Upper lobe of left lung (tissue), 4 donors: ENCODE data around the gene DNAJC10.

Source experiments
- POLR2AphosphoS5 ChIP-seq, 2 donors: sonication (generic); formaldehyde crosslinking; IDR thresholded peaks; one replicate each; pipeline ENCODE4 v1.5.1; 2017; ENCODE audit warnings: antibody characterized with exemption in 2 of 2
- TF ChIP-seq, protein P1 (sequence below), 6 experiments: fragments of 450-650 bp in 4 of 6; fragments of 200-600 bp in 2 of 6; sonication (generic) in 2 of 6; IDR thresholded peaks; one replicate each; pipeline ENCODE4 v1.5.1; 2016 to 2019; ENCODE audit warnings: antibody characterized with exemption in 6 of 6

DNA sequence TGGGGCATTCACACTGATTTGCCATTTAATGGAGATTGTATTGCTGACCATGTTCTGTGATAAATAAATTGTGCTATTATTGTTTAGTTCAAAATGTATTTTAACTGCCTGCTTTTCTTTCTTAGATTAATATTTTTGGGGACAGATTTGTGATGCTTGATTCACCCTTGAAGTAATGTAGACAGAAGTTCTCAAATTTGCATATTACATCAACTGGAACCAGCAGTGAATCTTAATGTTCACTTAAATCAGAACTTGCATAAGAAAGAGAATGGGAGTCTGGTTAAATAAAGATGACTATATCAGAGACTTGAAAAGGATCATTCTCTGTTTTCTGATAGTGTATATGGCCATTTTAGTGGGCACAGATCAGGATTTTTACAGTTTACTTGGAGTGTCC lies 1.8 kb downstream of the DNAJC10 start:
- TF ChIP-seq, protein P1, sequence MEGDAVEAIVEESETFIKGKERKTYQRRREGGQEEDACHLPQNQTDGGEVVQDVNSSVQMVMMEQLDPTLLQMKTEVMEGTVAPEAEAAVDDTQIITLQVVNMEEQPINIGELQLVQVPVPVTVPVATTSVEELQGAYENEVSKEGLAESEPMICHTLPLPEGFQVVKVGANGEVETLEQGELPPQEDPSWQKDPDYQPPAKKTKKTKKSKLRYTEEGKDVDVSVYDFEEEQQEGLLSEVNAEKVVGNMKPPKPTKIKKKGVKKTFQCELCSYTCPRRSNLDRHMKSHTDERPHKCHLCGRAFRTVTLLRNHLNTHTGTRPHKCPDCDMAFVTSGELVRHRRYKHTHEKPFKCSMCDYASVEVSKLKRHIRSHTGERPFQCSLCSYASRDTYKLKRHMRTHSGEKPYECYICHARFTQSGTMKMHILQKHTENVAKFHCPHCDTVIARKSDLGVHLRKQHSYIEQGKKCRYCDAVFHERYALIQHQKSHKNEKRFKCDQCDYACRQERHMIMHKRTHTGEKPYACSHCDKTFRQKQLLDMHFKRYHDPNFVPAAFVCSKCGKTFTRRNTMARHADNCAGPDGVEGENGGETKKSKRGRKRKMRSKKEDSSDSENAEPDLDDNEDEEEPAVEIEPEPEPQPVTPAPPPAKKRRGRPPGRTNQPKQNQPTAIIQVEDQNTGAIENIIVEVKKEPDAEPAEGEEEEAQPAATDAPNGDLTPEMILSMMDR (IDR thresholded peaks at IDR 0.05), result no peak
- no peak for TF ChIP-seq POLR2AphosphoS5 (IDR thresholded peaks at IDR 0.05)
